ENCODE data around the gene EFNA3. TPM values are rescaled to one million over a fixed set of nuclear protein-coding genes. Genes with fewer than 3 reads are reported as not detected.
A peak's percentile ranks its signal among the peaks of the same experiment; 100 is the strongest.

Gene EFNA3
- total and polyA plus RNA-seq, 9 of the 15 experiments (the other 6 are each of a cell fraction or from before 2014, with no cell fraction given): 0.59 to 7.9 (median 4.7) TPM

- TF ChIP-seq, protein P1, sequence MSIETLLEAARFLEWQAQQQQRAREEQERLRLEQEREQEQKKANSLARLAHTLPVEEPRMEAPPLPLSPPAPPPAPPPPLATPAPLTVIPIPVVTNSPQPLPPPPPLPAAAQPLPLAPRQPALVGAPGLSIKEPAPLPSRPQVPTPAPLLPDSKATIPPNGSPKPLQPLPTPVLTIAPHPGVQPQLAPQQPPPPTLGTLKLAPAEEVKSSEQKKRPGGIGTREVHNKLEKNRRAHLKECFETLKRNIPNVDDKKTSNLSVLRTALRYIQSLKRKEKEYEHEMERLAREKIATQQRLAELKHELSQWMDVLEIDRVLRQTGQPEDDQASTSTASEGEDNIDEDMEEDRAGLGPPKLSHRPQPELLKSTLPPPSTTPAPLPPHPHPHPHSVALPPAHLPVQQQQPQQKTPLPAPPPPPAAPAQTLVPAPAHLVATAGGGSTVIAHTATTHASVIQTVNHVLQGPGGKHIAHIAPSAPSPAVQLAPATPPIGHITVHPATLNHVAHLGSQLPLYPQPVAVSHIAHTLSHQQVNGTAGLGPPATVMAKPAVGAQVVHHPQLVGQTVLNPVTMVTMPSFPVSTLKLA (conservative IDR thresholded peaks at IDR 0.05): peak in 1 of 2 experiments; percentile 56; a peak in 2 of 4 replicates
- TF ChIP-seq, protein P2, sequence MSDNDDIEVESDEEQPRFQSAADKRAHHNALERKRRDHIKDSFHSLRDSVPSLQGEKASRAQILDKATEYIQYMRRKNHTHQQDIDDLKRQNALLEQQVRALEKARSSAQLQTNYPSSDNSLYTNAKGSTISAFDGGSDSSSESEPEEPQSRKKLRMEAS (CRISPR knock-in tag; IDR thresholded peaks at IDR 0.05): peak; percentile 29; the same call in 1 of the 2 replicates
- TF ChIP-seq FOXK1 (CRISPR knock-in tag; IDR thresholded peaks at IDR 0.05; ENCODE audit: borderline replicate concordance): no peak
- TF ChIP-seq KDM5B (IDR thresholded peaks at IDR 0.05; ENCODE audit: insufficient replicate concordance, low read depth, low read length): no peak
- no peak for TF ChIP-seq NR1H2 (CRISPR knock-in tag; IDR thresholded peaks at IDR 0.05)
- no peak for TF ChIP-seq RBM15 (IDR thresholded peaks at IDR 0.05; ENCODE audit: insufficient read depth, low read length)
- no peak for TF ChIP-seq ZNF41 (CRISPR knock-in tag; conservative IDR thresholded peaks at IDR 0.05)
Observed at GRCh38 chr1:155052439-155053395, 25.9 kb upstream of the EFNA3 start (continued).
